ENCODE measurements around the gene SH2D2A. TPM values are rescaled to one million over a fixed set of nuclear protein-coding genes. Genes with fewer than 3 reads are reported as not detected.
A peak's percentile ranks its signal among the peaks of the same experiment; 100 is the strongest.

The SH2D2A gene
- total RNA-seq, 1 experiment from 2014 or later = 27.9 TPM

GRCh38 chr1:156776942-156777341 lies 39.7 kb downstream of the SH2D2A start:
- DNase-seq (ENCODE audit: unreplicated experiment) = no peak
- Mint-ChIP-seq H3K27me3 (ENCODE audit: insufficient read depth, unreplicated experiment) (no peaks in the 10 kb centered on the region), H3K27ac (ENCODE audit: low read depth, unreplicated experiment) (peak overlapping the region; percentile 1), H3K4me3 (ENCODE audit: unreplicated experiment) (no peak overlapping the region), H3K4me1 (ENCODE audit: insufficient read depth, unreplicated experiment) (peaks cover 50% of the 10 kb centered on the region), H3K36me3 (ENCODE audit: insufficient read depth, unreplicated experiment) (peaks cover 67% of the 10 kb centered on the region), H3K9me3 (ENCODE audit: unreplicated experiment) (no peaks in the 10 kb centered on the region)
- intact Hi-C loops (cut with micrococcal nuclease) = no loop called here
- POLR2A ChIA-PET = interaction anchor here (0.6 to 2.0 kb wide), 7 partner anchors 8 to 51 kb away, joined by 3 to 8 read pairs (median 3); partner anchors contain the start of genes ISG20L2, METTL25B and PRCC
- no TSS peak for BruUV-seq (replicated peaks)
- no peak for TF ChIP-seq CTCF (IDR thresholded peaks at IDR 0.05; ENCODE audit: unreplicated experiment)
- CTCF ChIA-PET = interaction anchor here (0.7 to 1.3 kb wide), 6 partner anchors 8 to 116 kb away, joined by 3 to 7 read pairs (median 4); partner anchors contain the start of gene NTRK1

- H3K27me3 Mint-ChIP-seq (ENCODE audit: insufficient read depth, unreplicated experiment) = no peaks in the 10 kb centered on the region
- no peak overlapping the region for H3K4me3 Mint-ChIP-seq (ENCODE audit: unreplicated experiment)
- ChIA-PET POLR2A (interaction anchor here (1.4 to 2.0 kb wide), 4 partner anchors 9 to 50 kb away, joined by 3 to 8 read pairs (median 5); partner anchors contain the start of genes ISG20L2, METTL25B and PRCC), CTCF (interaction anchor here (0.7 to 1.3 kb wide), 4 partner anchors 14 to 85 kb away, joined by 4 to 5 read pairs (median 4); partner anchors contain the start of gene NTRK1)
- H3K27ac Mint-ChIP-seq (ENCODE audit: low read depth, unreplicated experiment) = peak overlapping the region; percentile 43
- TF ChIP-seq CTCF (IDR thresholded peaks at IDR 0.05; ENCODE audit: unreplicated experiment) = no peak
- H3K36me3 Mint-ChIP-seq (ENCODE audit: insufficient read depth, unreplicated experiment) = peaks cover 64% of the 10 kb centered on the region
- no peaks in the 10 kb centered on the region for H3K9me3 Mint-ChIP-seq (ENCODE audit: unreplicated experiment)
- no TSS peak for BruUV-seq (replicated peaks)
- peaks cover 47% of the 10 kb centered on the region for H3K4me1 Mint-ChIP-seq (ENCODE audit: insufficient read depth, unreplicated experiment)
- intact Hi-C loops (cut with micrococcal nuclease) = no loop called here
- DNase-seq (ENCODE audit: unreplicated experiment) = no peak
Measured at GRCh38 chr1:156775799-156776198, 40.8 kb downstream of the SH2D2A start.

GRCh38 chr1:156773607-156774006 lies 43.0 kb downstream of the SH2D2A start:
- no peak for TF ChIP-seq CTCF (IDR thresholded peaks at IDR 0.05; ENCODE audit: unreplicated experiment)
- Mint-ChIP-seq H3K9me3 (ENCODE audit: unreplicated experiment) (no peaks in the 10 kb centered on the region), H3K4me1 (ENCODE audit: insufficient read depth, unreplicated experiment) (peaks cover 65% of the 10 kb centered on the region), H3K27me3 (ENCODE audit: insufficient read depth, unreplicated experiment) (no peaks in the 10 kb centered on the region), H3K27ac (ENCODE audit: low read depth, unreplicated experiment) (no peak overlapping the region), H3K4me3 (ENCODE audit: unreplicated experiment) (no peak overlapping the region), H3K36me3 (ENCODE audit: insufficient read depth, unreplicated experiment) (peaks cover 61% of the 10 kb centered on the region)
- POLR2A ChIA-PET = interaction anchor here (8.3 kb wide), 1 partner anchor 44 kb away, joined by 220 read pairs; the partner anchor contains the start of genes ISG20L2 and METTL25B
- no peak for DNase-seq (ENCODE audit: unreplicated experiment)
- intact Hi-C loops (cut with micrococcal nuclease) = no loop called here
- BruUV-seq (replicated peaks) = no TSS peak
- CTCF ChIA-PET = interaction anchor here (0.7 to 9.4 kb wide), 7 partner anchors 24 to 116 kb away, joined by 3 to 115 read pairs (median 20); partner anchors contain the start of genes ISG20L2 and METTL25B

GRCh38 chr1:156772728-156773497 lies 43.7 kb downstream of the SH2D2A start:
- CTCF ChIA-PET = interaction anchor here (0.5 to 9.4 kb wide), 17 partner anchors 9 to 866 kb away, joined by 3 to 115 read pairs (median 4); partner anchors contain the start of genes ISG20L2 and METTL25B
- Mint-ChIP-seq H3K27me3 (ENCODE audit: insufficient read depth, unreplicated experiment) (no peaks in the 10 kb centered on the region), H3K36me3 (ENCODE audit: insufficient read depth, unreplicated experiment) (peaks cover 58% of the 10 kb centered on the region), H3K9me3 (ENCODE audit: unreplicated experiment) (no peaks in the 10 kb centered on the region), H3K4me1 (ENCODE audit: insufficient read depth, unreplicated experiment) (peaks cover 64% of the 10 kb centered on the region), H3K4me3 (ENCODE audit: unreplicated experiment) (no peak overlapping the region), H3K27ac (ENCODE audit: low read depth, unreplicated experiment) (peak overlapping the region; percentile 11)
- DNase-seq (ENCODE audit: unreplicated experiment) = no peak
- intact Hi-C loops (cut with micrococcal nuclease) = no loop called here
- POLR2A ChIA-PET = interaction anchor here (0.6 to 8.3 kb wide), 6 partner anchors 9 to 90 kb away, joined by 3 to 220 read pairs (median 5); partner anchors contain the start of genes ISG20L2 and METTL25B
- no peak for TF ChIP-seq CTCF (IDR thresholded peaks at IDR 0.05; ENCODE audit: unreplicated experiment)
- no TSS peak for BruUV-seq (replicated peaks)
